HG03571 (cell line): ENCODE measurements around the gene MYRIP.

Experiments
- ATAC-seq: cut with Tn5 transposase; IDR thresholded peaks from one replicate; pipeline ENCODE4 v1.9.1; 2021; ENCODE audit not compliant: unreplicated experiment

The MYRIP gene

GRCh38 chr3:40224796-40225515 is 415.5 kb downstream of the MYRIP start:
- ATAC-seq: no peak

GRCh38 chr3:40226636-40227035 is 417.2 kb downstream of the MYRIP start:
- ATAC-seq: no peak

GRCh38 chr3:40228792-40229350 is 419.5 kb downstream of the MYRIP start:
- ATAC-seq: no peak

GRCh38 chr3:40229386-40229785 is 420.0 kb downstream of the MYRIP start:
- peak; percentile 80 for ATAC-seq

GRCh38 chr3:40229963-40230362 is 420.6 kb downstream of the MYRIP start:
- ATAC-seq: no peak

- no peak for ATAC-seq
Measured at GRCh38 chr3:40230382-40230781, 421.0 kb downstream of the MYRIP start.

- no peak for ATAC-seq
Measured at GRCh38 chr3:40232626-40233025, 423.2 kb downstream of the MYRIP start.

- ATAC-seq: no peak
Measured at GRCh38 chr3:40237159-40237558, 427.8 kb downstream of the MYRIP start.

- ATAC-seq: no peak
Measured at GRCh38 chr3:40237889-40238571, 428.6 kb downstream of the MYRIP start.

- no peak for ATAC-seq
Measured at GRCh38 chr3:40240921-40241320, 431.5 kb downstream of the MYRIP start.

- ATAC-seq: no peak
Measured at GRCh38 chr3:40242216-40242615, 432.8 kb downstream of the MYRIP start.

GRCh38 chr3:40242638-40243037 is 433.2 kb downstream of the MYRIP start:
- ATAC-seq: no peak

- ATAC-seq: no peak
Measured at GRCh38 chr3:40243056-40243455, 433.6 kb downstream of the MYRIP start.

GRCh38 chr3:40247714-40248454 is 438.5 kb downstream of the MYRIP start:
- no peak for ATAC-seq

- ATAC-seq: no peak
Measured at GRCh38 chr3:40248591-40248990, 439.2 kb downstream of the MYRIP start.

GRCh38 chr3:40249168-40249567 is 439.8 kb downstream of the MYRIP start:
- ATAC-seq: no peak

GRCh38 chr3:40254491-40254890 is 445.1 kb downstream of the MYRIP start:
- ATAC-seq: no peak

- no peak for ATAC-seq
Measured at GRCh38 chr3:40254891-40255290, 445.5 kb downstream of the MYRIP start.

GRCh38 chr3:40255532-40255931 is 446.1 kb downstream of the MYRIP start:
- ATAC-seq: no peak

GRCh38 chr3:40258064-40258463 is 448.7 kb downstream of the MYRIP start:
- no peak for ATAC-seq

GRCh38 chr3:40258555-40258954 is 449.1 kb downstream of the MYRIP start:
- ATAC-seq: no peak

GRCh38 chr3:40262331-40262730 is 452.9 kb downstream of the MYRIP start:
- ATAC-seq: no peak
